Activated CD8-positive, alpha-beta memory T cell treated with anti-CD3 and anti-CD28 coated beads, Interleukin-2, amount 50 U/mL, for 1 hour (primary cell): Measurements from ENCODE around the gene C14orf119.
"Not testable (repeated sequence)": the region's sequence is repeated elsewhere in the genome, so short reads cannot be mapped to it uniquely, and the experiment has no call there.

Source experiments
- DNase-seq: peaks from one replicate; pipeline ENCODE4 v3.0.0-alpha.2; 2020; ENCODE audit errors: extremely low read depth

C14orf119 gene

DNA sequence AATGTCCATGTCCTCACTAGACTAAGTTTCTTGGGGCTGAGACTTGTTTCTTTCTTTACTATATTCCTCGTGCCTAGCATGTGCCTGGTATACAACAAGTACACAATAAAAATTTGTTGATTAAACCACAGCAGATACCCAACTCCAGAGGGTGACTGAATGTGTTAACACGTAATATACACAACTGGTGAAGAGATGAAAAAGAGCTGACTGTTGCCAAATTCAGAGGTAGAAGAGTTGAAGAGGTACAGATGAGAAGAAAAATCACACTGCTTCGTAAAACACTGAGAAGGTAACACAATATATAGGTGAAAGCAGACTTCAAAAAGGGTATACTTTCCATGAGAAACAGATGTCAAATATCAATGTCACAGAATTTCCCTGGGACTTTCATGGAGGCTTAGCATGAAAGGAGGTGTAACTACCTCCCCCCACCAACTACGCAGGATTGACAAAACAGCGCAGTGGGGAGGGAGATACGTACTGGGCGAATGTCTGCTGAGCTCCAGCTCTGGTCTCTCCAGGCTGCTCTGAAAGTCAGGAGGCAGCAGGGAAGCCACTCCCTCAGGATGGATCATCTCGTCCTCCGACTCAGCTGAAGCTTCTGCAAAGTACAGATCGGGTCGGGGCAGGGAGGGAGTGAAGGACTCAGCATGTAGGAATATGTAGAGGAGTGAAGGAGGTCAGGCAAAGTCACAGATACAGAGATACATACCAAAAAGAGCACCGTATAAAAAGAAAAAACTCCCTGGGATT lies 5.6 kb upstream of the C14orf119 start:
- DNase-seq = no peak

DNA sequence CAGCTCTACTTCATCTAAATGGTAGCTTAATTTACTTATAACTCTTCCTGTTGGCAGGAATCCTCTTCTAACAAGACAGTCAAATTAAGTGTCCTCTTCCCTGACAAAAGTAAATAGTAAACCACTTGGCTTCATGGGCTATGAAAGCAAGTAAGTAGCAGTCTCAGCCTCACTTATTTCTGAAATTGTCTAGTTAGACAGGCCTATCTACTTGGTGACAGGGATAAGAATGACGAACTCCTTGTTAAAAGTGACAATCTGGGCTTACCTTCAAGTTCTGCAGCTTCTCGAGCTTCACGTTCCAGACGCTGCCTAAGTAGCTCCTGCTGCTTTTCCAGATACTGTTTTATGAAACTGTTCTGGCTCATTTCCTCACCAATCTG lies 5.1 kb upstream of the C14orf119 start:
- DNase-seq = no peak

DNA sequence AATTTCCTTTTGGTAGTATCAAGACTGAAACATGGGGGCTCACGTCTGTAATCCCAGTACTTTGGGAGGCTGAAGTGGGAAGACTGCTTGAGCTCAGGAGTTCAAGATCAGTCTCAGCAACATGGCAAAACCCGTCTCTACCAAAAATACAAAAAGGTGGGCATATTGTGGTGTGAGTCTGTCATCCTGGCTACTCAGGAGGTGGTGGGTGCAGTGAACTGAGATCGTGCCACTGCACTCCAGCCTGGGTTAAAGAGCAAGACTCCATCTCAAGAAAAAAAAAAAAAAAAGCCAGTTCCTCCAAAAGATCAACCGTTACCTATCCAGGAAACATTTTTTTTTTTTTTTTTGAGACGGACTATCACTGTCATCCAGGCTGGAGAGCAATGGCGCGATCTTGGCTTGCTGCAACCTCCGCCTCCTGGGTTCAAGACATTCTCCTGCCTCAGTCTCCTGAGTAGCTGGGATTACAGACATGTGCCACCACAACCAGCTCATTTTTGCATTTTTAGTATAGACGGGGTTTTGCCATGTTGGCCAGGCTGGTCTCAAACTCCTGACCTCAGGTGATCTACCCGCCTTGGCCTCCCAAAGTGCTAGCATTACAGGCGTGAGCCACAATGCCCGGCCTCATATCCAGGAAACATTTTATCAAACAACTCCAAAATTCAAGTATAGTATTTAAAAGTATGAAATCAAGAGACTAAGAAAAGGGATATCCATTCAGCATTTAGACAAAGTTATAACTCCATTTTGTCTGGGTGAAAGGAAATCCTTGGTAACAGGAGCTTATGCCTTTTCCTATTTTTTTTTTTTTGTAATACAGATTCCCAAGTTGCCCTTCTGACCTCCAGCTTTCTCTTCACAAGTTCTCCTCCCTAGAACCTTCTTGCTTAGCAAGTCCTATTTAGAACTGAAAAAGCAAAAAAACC lies 3.7 kb upstream of the C14orf119 start:
- no peak for DNase-seq

DNA sequence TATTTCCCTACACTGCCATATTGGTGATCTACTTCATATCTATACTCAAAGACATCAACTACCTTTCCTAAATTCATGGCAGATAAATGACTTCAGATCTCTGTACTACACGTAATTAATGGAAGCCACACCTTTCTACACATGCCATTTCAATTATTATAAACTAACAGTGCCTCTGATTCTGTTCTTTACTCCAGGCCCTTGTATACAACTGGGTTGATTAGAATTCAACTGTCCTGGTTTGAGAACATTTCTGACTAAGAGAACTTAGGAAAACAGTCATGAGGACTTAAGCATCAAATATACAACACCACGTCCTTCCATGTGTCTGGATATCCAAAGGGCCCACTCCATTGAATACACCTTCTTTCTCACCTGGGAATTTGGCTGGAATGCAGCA lies 2.2 kb upstream of the C14orf119 start:
- DNase-seq = no peak

DNA sequence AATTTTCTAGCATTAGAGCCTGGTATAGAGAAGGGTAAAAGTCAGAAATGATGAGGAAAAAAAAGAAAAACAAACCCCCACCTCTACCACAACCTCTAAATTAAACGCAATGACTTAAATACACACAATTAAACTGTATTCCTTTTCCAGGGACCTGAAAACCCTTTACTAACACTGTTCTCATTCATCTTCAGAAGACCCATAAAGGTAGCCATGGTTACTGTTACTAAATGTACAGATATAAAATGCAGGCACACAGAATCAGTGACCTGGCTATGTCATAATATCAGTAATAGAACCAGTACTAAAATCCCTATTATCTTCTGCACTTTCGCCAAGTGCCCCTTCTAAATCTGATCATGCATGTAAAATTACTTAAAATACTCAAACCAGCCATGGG lies 1.8 kb upstream of the C14orf119 start:
- DNase-seq = no peak

DNA sequence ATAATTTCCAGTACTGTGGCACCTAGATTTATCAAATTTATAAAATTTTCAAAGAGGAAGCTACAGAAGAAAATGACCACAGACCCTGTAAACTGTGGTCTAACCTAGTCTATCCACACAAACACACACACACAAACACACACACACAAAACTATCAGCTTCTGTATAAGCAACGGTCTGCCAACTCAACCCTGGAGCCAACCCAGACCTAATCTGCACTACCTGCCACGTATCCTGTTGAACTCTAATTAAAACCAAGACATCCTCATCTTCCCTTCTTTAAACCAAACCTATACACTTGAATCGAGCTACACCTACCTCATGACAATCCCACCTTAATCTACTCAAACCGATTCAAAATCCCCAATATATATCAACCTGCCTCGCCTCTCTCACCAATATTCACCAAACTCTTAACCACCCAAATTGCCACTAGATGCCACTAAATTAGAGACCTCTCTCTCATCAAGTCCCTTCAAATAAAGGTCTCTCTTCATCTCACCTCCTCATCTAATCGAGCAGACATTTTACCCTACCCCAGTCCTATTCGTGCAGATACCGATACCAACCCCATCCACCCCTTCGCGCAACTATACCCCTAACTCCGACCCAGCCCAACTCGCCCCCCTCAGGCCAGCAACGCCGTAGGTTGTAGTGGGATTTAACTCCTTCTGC lies 1.2 kb upstream of the C14orf119 start:
- no peak for DNase-seq

DNA sequence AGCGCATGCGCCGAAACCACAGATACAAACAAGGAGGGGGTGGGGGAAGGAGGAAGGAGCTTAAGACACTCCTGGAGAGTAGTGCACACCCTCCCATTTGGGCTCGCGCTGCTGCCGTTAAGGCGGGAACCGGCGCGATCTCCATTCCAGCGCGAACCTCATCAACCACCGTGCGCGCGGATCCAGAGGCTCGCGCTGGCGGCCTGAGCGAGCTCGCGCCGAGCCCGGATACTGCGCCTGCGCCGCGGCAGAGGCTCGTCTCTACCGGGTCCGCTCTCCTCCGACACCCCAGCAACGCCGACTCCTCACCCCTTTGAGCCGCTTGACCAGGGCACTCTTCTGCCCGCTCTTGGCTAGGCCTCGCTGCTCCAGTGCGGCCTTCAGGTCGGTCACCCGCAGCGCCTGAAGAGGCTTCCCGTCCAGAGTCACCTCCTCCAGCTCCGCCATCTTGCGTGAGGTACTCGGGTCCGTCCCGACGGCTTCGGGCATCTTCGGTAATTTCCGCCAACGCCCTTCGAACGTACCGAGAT lies 574 bp upstream of the C14orf119 start, which contains the start of gene ACIN1:
Gene ACIN1, minus strand, starts transcription at position 471 of the 530 bp plus-strand sequence. Its CDS starts 24 bp downstream, at position 447.
- no peak for DNase-seq

DNA sequence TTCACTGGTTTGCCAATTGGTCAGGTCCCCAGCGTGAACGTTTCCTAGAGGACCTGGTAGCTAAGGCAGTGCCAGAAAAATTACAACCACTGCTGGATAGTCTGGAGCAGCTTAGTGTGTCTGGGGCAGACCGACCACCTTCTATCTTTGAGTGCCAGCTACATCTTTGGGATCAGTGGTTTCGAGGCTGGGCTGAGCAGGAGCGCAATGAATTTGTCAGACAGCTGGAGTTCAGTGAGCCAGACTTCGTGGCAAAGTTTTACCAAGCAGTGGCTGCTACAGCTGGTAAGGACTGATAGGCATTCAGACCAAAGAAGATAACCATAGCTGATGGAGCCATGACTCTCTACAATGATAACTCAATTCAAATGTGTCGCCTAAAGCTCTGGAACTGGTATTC lies 2.5 kb downstream of the C14orf119 start:
- DNase-seq = no peak

DNA sequence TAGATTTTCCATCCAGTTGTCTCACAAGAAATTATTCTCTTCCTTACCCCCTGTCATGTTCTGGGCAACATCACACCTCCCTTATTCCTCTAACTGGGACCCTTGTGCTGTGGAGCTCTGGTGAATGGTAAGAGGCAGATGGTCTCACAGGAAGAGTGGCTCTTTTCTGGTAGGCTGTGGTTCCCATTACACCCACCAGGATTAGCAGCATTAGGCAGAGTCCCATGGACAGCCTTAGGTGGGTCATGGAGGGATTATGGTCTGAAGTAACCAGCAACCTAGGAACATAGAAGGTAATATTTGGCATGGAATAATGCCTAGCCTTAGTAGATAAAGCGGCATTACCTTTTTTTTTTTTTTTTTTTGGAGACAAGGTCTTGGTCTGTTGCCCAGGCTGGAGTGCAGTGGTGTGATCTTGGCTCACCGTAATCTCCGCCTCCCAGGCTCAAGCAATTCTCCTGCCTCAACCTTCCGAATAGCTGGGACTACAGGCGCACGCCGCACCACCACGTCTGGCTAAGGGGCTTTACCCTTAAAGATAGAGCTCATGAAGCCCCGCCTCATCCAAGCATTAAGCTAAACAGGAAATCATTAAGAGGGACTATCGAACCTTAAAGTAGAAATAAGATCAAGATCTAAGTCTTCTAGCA lies 4.0 kb downstream of the C14orf119 start:
- DNase-seq = no peak

DNA sequence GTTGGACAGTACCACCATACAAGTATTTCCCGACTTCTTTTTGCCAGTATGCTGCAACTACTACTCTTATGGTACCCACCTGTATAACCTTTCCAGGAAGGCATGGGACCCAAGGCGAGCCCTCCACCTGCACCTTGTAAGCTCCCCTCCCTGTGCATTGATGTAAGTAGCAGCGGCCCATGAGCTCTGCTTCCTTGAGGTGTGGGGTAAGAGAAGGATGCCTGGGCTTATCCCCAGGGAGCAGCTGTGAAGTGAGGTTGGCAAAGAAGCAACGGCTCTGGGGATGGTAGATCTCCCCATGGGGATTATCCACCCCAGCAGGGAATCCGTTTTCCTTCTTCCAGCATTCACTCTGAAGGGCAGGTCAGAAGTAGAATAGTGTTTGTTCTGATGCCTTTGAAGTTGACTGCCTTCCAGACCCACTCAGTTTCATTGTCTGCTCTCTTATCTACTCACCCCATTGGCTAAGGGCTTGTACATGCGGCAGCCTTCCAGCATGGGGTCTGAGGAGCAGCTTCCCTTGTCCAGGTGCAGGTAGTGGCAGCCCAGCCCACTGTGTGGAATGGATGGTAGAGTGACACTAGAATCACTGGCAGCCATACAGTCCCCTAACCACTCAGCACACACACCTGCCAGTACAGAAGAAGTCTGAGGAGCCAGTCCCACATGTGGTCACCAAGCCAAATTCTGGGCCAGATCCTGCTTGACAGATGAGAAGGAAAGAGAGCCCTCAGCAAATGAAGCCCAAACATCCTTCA lies 6.1 kb downstream of the C14orf119 start:
- DNase-seq = no peak

DNA sequence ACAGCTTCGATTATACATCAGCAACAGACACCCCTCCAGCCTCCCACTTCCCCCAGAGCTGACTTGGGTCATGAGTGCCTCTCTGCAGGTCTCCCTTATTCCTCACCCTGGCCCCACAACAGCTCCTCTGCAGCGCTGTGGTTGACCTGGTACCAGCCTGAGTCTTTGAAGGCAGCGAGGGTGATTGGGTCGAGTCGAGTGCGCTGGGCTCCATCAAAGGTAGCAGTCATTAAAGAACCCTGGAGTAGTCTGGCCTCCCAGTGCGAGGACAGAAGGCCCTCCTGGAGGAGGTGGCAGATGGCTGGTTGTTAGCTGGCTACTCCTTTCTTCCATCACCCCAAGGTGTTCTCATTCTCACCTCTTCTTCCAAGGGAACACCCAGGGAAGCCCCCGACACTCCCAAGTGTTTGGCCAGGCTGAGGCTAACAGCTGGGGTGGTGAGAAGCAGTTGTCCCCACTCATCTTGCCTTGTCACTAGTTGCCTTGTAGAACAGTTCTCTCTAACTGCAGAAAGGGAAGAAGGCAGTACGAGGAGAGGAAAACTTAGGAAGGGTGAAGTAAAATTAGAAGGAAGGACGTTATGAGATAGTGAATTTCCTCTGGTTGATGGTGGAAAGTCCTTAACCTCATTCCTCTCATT lies 6.8 kb downstream of the C14orf119 start:
- no peak for DNase-seq

DNA sequence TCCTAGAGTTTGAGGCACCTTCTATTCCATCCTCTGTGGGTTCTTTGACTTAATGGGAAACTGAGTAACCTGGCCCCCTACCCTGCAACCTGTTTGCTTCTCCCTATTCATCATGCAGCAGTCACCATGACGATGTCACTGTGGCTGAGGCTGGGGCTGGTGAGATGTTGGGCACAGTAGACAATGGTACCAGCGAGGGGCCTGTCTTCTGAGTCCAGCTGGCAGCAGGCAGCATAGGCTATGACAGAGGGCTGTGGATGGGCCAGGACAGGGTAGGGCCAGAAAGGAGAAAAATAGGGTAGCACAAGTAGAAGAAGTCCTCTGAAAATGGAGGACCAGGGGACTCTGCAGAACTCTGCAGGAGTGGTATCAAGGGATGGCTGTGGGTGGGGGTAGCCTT lies 7.5 kb downstream of the C14orf119 start:
- no peak for DNase-seq

DNA sequence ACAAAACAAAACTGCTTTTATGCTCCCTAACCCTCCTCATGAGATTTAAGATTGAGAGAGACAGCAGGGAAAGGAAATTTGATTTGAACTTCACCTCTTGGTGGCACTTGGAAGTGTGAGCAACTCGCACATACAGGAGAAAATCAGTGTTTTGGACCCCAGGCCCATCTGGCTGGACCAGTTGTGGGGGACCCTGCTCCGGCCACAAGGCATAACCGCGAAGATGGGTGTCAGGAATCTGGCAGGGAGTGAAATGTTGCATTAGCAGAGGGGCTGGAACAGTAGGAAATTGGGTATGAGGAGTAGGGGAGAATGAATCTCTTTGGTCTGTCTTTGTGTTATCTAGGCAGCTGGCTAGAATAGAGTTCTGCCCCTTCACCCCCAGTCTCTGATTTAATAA lies 8.3 kb downstream of the C14orf119 start:
- DNase-seq = no peak

DNA sequence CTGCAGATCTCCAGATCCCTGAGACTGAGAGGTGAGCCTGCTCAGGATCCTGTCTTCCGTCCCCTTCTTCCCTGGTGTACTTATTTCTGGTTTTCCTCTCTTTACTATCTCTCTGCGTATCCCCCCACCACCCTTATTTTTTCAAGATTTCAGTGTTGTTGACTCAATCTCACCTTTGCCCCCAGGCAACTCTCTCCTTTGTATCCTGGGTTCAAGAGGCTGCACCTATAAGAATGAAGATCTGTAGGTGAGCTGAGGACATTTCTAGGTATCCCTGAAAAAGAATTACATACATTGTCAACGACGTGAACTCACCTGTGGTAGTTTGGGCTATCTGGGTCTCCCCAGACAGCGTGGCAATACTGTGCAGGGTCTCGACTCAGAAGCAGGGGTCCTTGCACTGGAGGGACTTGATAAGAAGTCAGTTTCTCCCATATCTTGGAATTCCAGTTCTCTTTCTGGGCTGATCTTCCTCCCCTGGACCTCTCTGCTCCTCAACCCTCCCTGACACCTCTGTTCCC lies 8.8 kb downstream of the C14orf119 start:
- DNase-seq = no peak

DNA sequence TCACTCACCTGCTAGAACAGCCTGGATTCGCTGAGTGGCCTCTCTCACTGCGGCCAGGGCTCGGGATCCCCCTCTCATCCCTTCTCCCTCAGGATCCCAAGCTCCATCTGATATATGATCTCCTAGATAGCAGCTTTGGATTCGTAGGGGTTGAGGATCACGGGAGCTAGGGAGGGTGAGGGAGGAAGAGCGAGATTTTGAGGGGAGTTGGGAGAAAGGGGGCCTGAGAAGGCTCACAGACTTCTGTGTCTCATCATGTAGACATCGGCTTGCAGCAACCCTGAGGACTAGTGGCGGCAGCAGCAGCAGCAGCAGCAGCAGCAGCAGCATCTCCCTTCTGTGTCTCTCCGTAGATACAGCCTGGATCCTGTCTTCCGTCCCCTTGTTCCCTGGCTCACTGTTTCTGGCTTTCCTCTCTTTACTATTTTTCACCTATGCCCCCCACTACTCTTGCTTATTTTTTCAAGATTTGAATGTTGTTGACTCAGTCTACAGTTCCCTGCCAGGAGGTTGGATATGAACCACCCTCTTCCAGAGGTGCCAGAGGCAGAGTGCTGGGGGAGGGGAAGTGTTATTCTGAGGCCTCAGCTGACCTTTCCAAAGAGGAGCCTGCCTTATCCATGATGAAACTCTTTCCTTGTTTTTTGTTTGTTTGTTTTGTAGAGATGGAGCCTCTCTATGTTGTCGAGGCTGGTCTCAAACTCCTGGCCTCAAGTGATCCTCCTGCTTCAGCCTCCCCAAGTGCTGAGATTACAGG lies 9.5 kb downstream of the C14orf119 start, which contains the start of gene CIROP:
Gene CIROP, minus strand, starts transcription at position 399 of the 757 bp plus-strand sequence. Its CDS starts 69 bp downstream, at position 330.
- no peak for DNase-seq

DNA sequence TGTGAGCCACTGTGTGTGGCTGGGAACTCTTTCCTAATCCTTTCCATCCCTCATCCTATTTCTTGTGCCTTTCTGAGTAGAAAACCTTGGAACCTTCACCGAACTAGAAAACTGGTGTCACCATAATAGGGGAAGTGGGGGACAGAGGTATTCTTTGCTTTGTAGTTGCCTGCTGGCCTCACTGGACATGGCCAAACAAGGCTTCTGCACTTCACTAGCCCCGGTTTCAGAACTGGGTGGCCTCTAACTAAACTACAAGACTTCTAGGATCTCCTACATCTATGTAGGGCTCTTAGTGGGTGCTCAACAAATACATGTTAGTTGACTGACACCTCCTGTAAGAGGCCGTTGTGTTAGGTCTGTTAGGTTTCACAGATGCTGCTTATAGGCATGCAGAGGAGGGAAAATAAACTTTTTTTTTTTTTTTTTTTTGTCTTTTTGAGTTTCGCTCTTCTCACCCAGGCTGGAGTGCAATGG lies 10.1 kb downstream of the C14orf119 start:
- DNase-seq = no peak

DNA sequence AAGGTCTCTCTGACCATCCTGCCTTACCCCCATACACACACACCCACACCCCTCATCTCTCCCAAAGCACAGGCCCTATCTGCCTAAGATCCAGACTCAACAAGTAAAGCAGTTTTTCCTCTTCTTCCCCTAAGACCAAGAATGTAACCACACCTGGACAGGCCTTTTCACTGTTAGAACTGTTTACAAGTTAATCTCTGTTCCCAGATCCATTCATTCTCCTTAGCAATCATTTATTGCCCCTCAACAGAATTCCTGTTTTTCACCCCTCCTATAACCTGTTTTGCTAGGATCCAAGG lies 11.4 kb downstream of the C14orf119 start:
- no peak for DNase-seq

DNA sequence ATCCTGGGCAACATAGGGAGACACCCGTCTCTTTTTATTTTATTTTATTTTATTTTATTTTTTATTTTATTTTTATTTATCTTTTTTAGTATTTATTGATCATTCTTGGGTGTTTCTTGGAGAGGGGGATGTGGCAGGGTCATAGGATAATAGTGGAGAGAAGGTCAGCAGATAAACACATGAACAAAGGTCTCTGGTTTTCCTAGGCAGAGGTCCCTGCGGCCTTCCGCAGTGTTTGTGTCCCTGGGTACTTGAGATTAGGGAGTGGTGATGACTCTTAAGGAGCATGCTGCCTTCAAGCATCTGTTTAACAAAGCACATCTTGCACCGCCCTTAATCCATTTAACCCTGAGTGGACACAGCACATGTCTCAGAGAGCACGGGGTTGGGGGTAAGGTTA lies 12.3 kb downstream of the C14orf119 start:
- not testable (repeated sequence) for DNase-seq

DNA sequence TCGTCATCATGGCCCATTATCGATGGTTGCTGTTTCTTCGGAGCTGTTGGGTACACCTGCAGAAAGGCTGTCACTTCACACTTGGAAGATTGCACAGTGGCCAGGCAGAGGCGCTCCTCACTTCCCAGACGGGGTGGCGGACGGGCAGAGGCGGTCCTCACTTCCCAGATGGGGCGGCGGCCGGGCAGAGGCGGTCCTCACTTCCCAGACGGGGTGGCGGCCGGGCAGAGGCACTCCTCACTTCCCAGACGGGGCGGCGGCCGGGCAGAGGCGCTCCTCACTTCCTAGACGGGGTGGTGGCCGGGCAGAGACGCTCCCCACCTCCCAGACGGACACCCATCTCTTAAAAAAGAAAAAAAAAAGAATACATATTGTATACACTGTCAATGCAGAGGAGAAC lies 12.9 kb downstream of the C14orf119 start:
- DNase-seq = not testable (repeated sequence)
